Loucy (cell line): ENCODE data around the gene AK2.
A peak's percentile ranks its signal among the peaks of the same experiment; 100 is the strongest.

Experiments used
- H2AFZ ChIP-seq: fragments of 200-600 bp; sonication (generic); 2 replicates; pipeline ENCODE4 v1.6.0; 2016; ENCODE audit warnings: antibody characterized with exemption, mild to moderate bottlenecking, low read length, moderate library complexity
- H3F3A ChIP-seq: fragments of 200-600 bp; 2 replicates; pipeline ENCODE4 v1.6.0; 2016; ENCODE audit warnings: antibody characterized with exemption, low read depth, mild to moderate bottlenecking
- H3K27me3 ChIP-seq: fragments of 200-600 bp; sonication (generic); 2 replicates; pipeline ENCODE4 v1.6.1; 2014; ENCODE audit warnings: low read length, mild to moderate bottlenecking; ENCODE audit not compliant: insufficient read depth, poor library complexity, severe bottlenecking
- H3K36me3 ChIP-seq: fragments of 200-600 bp; sonication (generic); 2 replicates; pipeline ENCODE4 v1.6.1; 2016; ENCODE audit warnings: low read length; ENCODE audit not compliant: insufficient read depth
- H3K4me1 ChIP-seq: fragments of 200-600 bp; sonication (generic); 2 replicates; pipeline ENCODE4 v1.5.1; 2014; ENCODE audit warnings: low read length, mild to moderate bottlenecking; ENCODE audit not compliant: insufficient read depth, poor library complexity, severe bottlenecking
- H3K4me2 ChIP-seq: fragments of 200-600 bp; sonication (generic); 2 replicates; pipeline ENCODE4 v1.6.0; 2014; ENCODE audit warnings: antibody characterized with exemption, low read length, low read depth, mild to moderate bottlenecking; ENCODE audit not compliant: poor library complexity, severe bottlenecking
- H3K4me3 ChIP-seq: fragments of 200-600 bp; sonication (generic); 2 replicates; pipeline ENCODE4 v1.5.1; 2014; ENCODE audit warnings: low read length, mild to moderate bottlenecking, mixed read lengths; ENCODE audit not compliant: poor library complexity, severe bottlenecking
- H3K79me2 ChIP-seq: fragments of 200-600 bp; sonication (generic); 2 replicates; pipeline ENCODE4 v1.6.1; 2014; ENCODE audit warnings: low read length; ENCODE audit not compliant: insufficient read depth
- H3K9ac ChIP-seq: fragments of 200-600 bp; sonication (generic); 2 replicates; pipeline ENCODE4 v1.6.0; 2014; ENCODE audit warnings: mild to moderate bottlenecking, low read depth, low read length, moderate library complexity; ENCODE audit not compliant: poor library complexity, severe bottlenecking
- H3K9me2 ChIP-seq: fragments of 200-600 bp; sonication (generic); replicated peaks from 2 replicates; pipeline ENCODE4 v1.6.1; 2016; ENCODE audit warnings: low read depth, low read length, mixed read lengths
- H3K9me3 ChIP-seq: fragments of 200-600 bp; sonication (generic); 2 replicates; pipeline ENCODE4 v1.6.1; 2014; ENCODE audit warnings: mild to moderate bottlenecking, antibody characterized with exemption, low read length, low read depth; ENCODE audit not compliant: insufficient read depth
- H4K20me1 ChIP-seq: fragments of 200-600 bp; sonication (generic); 2 replicates; pipeline ENCODE4 v1.6.0; 2014; ENCODE audit warnings: antibody characterized with exemption, low read length, mild to moderate bottlenecking; ENCODE audit not compliant: insufficient read depth, poor library complexity, severe bottlenecking
- EZH2phosphoT487 ChIP-seq: fragments of 200-600 bp; IDR thresholded peaks from 2 replicates; pipeline ENCODE4 v1.6.1; 2018; ENCODE audit warnings: antibody characterized with exemption, mild to moderate bottlenecking, moderate library complexity, borderline replicate concordance
- TF ChIP-seq, protein P1 (sequence below): fragments of 200-600 bp; sonication (generic); conservative IDR thresholded peaks from 2 replicates; pipeline ENCODE4 v1.5.1; 2014; ENCODE audit warnings: mild to moderate bottlenecking, antibody characterized with exemption, low read length

AK2 gene

GRCh38 chr1:33036526-33037503, at the start of gene AK2:
AK2 (minus strand) TSS chr1:33036883; CDS start chr1:33036828, 55 bp downstream.
- Histone ChIP-seq H2AFZ (peak within 1 kb of the TSS; percentile 68), H3K9ac (peak within 1 kb of the TSS; percentile 94), H3K27me3 (no peaks in the 10 kb centered on the region), H3K9me3 (no peaks in the 10 kb centered on the region), H3K4me2 (peak within 1 kb of the TSS; percentile 96), H4K20me1 (peaks cover 43% of the 10 kb centered on the region), H3K4me1 (peaks cover 51% of the 10 kb centered on the region), H3K9me2 (no peaks in the 10 kb centered on the region), H3K36me3 (no peaks in the 10 kb centered on the region), H3K79me2 (peaks cover 49% of the 10 kb centered on the region), H3K4me3 (peak within 1 kb of the TSS; percentile 93), H3F3A (no peaks in the 10 kb centered on the region)
- TF ChIP-seq, protein P1, sequence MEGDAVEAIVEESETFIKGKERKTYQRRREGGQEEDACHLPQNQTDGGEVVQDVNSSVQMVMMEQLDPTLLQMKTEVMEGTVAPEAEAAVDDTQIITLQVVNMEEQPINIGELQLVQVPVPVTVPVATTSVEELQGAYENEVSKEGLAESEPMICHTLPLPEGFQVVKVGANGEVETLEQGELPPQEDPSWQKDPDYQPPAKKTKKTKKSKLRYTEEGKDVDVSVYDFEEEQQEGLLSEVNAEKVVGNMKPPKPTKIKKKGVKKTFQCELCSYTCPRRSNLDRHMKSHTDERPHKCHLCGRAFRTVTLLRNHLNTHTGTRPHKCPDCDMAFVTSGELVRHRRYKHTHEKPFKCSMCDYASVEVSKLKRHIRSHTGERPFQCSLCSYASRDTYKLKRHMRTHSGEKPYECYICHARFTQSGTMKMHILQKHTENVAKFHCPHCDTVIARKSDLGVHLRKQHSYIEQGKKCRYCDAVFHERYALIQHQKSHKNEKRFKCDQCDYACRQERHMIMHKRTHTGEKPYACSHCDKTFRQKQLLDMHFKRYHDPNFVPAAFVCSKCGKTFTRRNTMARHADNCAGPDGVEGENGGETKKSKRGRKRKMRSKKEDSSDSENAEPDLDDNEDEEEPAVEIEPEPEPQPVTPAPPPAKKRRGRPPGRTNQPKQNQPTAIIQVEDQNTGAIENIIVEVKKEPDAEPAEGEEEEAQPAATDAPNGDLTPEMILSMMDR: no peak
- TF ChIP-seq EZH2phosphoT487: no peak

GRCh38 chr1:33086384-33086850, 49.7 kb upstream of the AK2 start:
- no peaks in the 10 kb centered on the region for H3K36me3 ChIP-seq
- H3K9me3 ChIP-seq: no peaks in the 10 kb centered on the region
- no peak overlapping the region for H2AFZ ChIP-seq
- H3F3A ChIP-seq: no peaks in the 10 kb centered on the region
- H3K4me1 ChIP-seq: peaks cover 12% of the 10 kb centered on the region
- no peaks in the 10 kb centered on the region for H4K20me1 ChIP-seq
- H3K27me3 ChIP-seq: peaks cover 7% of the 10 kb centered on the region
- H3K9me2 ChIP-seq: no peaks in the 10 kb centered on the region
- H3K79me2 ChIP-seq: no peaks in the 10 kb centered on the region
- TF ChIP-seq, protein P1: peak; percentile 76
- no peak for TF ChIP-seq EZH2phosphoT487
- no peak overlapping the region for H3K9ac ChIP-seq
- no peak overlapping the region for H3K4me2 ChIP-seq
- H3K4me3 ChIP-seq: no peak overlapping the region

DNA sequence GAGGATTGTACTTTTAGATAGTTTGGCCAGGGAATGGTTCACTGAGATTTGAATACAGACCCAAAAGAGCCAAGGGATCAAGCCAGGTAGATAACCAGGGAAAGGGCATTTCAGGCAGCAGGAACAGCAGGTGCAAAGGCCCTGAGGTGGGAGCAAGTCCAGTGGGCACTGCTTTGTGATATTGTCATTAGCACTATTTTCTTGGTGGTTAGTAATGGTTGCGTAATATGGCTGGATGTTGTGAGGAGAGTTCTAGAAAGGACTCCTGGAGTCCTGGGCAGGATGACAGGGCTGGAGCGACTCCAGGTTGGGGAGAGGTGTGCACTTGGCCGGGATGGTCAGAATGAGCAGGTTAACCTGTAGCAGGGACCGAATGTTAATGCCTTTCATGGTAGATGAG, 48.6 kb upstream of the AK2 start:
- no peak overlapping the region for H3K4me3 ChIP-seq
- no peak overlapping the region for H3K9ac ChIP-seq
- no peak for TF ChIP-seq EZH2phosphoT487
- TF ChIP-seq, protein P1: no peak
- H3F3A ChIP-seq: no peaks in the 10 kb centered on the region
- H3K27me3 ChIP-seq: peaks cover 9% of the 10 kb centered on the region
- H3K4me1 ChIP-seq: peaks cover 15% of the 10 kb centered on the region
- no peaks in the 10 kb centered on the region for H4K20me1 ChIP-seq
- no peak overlapping the region for H2AFZ ChIP-seq
- H3K9me3 ChIP-seq: no peaks in the 10 kb centered on the region
- no peak overlapping the region for H3K4me2 ChIP-seq
- no peaks in the 10 kb centered on the region for H3K79me2 ChIP-seq
- no peaks in the 10 kb centered on the region for H3K36me3 ChIP-seq
- H3K9me2 ChIP-seq: no peaks in the 10 kb centered on the region
